ENCODE results near the gene TARS3. TPM values are rescaled to one million over a fixed set of nuclear protein-coding genes. Genes with fewer than 3 reads are reported as not detected.

Gene TARS3
- total and polyA plus RNA-seq, 10 donors, result 5.0 to 31.0 (median 16.7) TPM

DNA sequence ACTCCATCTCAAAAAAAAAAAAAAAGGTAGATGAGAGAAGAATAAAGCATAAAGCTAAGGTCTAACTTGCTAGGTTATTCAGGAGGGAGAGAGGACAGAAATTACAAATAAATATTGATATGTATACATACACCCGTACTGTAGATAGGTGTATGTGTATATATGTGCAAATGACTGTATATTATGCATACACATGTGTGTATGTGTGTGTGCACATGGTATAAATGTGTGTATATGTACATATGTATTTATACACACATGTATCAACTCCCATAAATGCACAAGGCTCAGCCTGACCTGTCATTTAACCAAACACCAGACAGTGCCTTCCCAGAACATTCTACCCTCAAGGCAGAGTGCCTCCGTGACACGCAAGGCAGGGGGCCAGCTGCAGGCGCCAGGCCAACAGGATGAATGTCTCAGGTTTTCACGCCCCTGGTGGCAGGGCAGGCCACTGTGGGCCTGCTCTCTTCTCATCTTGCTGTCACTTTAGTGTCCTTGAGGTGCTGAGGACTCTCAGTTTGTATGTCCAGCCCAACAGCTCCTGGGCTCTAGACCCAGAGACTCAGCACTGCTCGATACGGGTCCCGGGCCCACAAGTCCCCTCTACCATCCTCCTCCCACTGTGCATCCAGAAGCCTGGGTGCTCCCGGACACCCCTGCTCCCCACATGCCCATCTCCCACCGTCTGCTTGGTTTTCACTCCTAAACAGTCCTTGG lies 112.5 kb downstream of the TARS3 start:
- H3K27ac ChIP-seq, result no peak overlapping the region
- 90 to 97% (median 92%) methylated on average over 10 of the region's 10 CpGs for WGBS, 5 donors
- H3K36me3 ChIP-seq, result no peaks in the 10 kb centered on the region
- intact Hi-C loops (cut with DNase I; ENCODE audit: low total_unique reads), result no loop called here
- TF ChIP-seq CTCF (IDR thresholded peaks at IDR 0.05 in 8 of 11, conservative IDR thresholded peaks at IDR 0.05 in 3 of 11), result no peak
- no peak for TF ChIP-seq POLR2AphosphoS5 (IDR thresholded peaks at IDR 0.05)
- TF ChIP-seq POLR2A (IDR thresholded peaks at IDR 0.05), result no peak
- H3K4me1 ChIP-seq, result peaks cover 0 to 15% (median 7%) of the 10 kb centered on the region in 6 donors
- no peak for DNase-seq
- no peaks in the 10 kb centered on the region for H3K27me3 ChIP-seq (replicated peaks in 1 of 7)
- H3K9me3 ChIP-seq, result no peaks in the 10 kb centered on the region
- no peak overlapping the region for H3K4me3 ChIP-seq

GRCh38 chr15:101611007-101611406 lies 113.3 kb downstream of the TARS3 start:
- Histone ChIP-seq H3K9me3 (no peaks in the 10 kb centered on the region), H3K27me3 (replicated peaks in 1 of 7) (no peaks in the 10 kb centered on the region), H3K4me3 (no peak overlapping the region), H3K36me3 (no peaks in the 10 kb centered on the region), H3K27ac (no peak overlapping the region), H3K4me1 (peaks cover 0 to 10% (median 7%) of the 10 kb centered on the region in 6 donors)
- 90 to 97% (median 91%) methylated on average over 15 of the region's 15 CpGs for WGBS, 5 donors
- no peak for DNase-seq
- intact Hi-C loops (cut with DNase I; ENCODE audit: low total_unique reads), result no loop called here
- TF ChIP-seq POLR2A (IDR thresholded peaks at IDR 0.05), result no peak
- no peak for TF ChIP-seq CTCF (IDR thresholded peaks at IDR 0.05 in 8 of 11, conservative IDR thresholded peaks at IDR 0.05 in 3 of 11)
- no peak for TF ChIP-seq POLR2AphosphoS5 (IDR thresholded peaks at IDR 0.05)

- WGBS, 5 donors, result 84 to 95% (median 92%) methylated on average over 7 to 8 of the region's 8 CpGs
- H3K27ac ChIP-seq, result no peak overlapping the region
- no peak for DNase-seq
Observed at GRCh38 chr15:101610611-101611000, 113.7 kb downstream of the TARS3 start.

More at GRCh38 chr15:101610611-101611000, 113.7 kb downstream of the TARS3 start:
- H3K36me3 ChIP-seq, result no peaks in the 10 kb centered on the region
- H3K4me1 ChIP-seq, result peaks cover 0 to 6% (median 3%) of the 10 kb centered on the region in 6 donors
- intact Hi-C loops (cut with DNase I; ENCODE audit: low total_unique reads), result no loop called here
- TF ChIP-seq POLR2AphosphoS5 (IDR thresholded peaks at IDR 0.05), result no peak
- no peak for TF ChIP-seq POLR2A (IDR thresholded peaks at IDR 0.05)
- TF ChIP-seq CTCF (IDR thresholded peaks at IDR 0.05 in 8 of 11, conservative IDR thresholded peaks at IDR 0.05 in 3 of 11), result no peak
- H3K27me3 ChIP-seq (replicated peaks in 1 of 7), result peaks cover 0 to 3% (median 0%) of the 10 kb centered on the region in 7 donors
- no peaks in the 10 kb centered on the region for H3K9me3 ChIP-seq
- no peak overlapping the region for H3K4me3 ChIP-seq
